MCF 10A (cell line): ENCODE measurements around the gene CCDC158. TPM values are rescaled to one million over a fixed set of nuclear protein-coding genes. Genes with fewer than 3 reads are reported as not detected.

ENCODE experiments used
- BruUV-seq: library from RNA; stranded (reverse); fragments of 400-500 nt; replicated peaks from 2 replicates; lab custom pipeline; 2021; lab: Mats Ljungman, UMichigan
- CTCF ChIA-PET: fragments of 300-600 bp; sonication (Branson Sonifier 250); formaldehyde crosslinking; extraction: SDS; loops from one replicate; lab custom pipeline; 2021; ENCODE audit warnings: antibody characterized with exemption, inconsistent platforms; lab: Yijun Ruan, JAX
- POLR2A ChIA-PET: fragments of 300-600, 350-650 bp; sonication (Branson Sonifier 250); formaldehyde crosslinking; extraction: SDS; loops from one replicate; lab custom pipeline; 2020; ENCODE audit warnings: antibody characterized with exemption, inconsistent platforms; lab: Yijun Ruan, JAX
- DNase-seq: peaks from one replicate; pipeline ENCODE4 v3.0.0-alpha.2; 2018; ENCODE audit not compliant: unreplicated experiment
- H3K27ac Mint-ChIP-seq: one replicate; pipeline ENCODE4 v1.8.0; 2022; ENCODE audit warnings: mild to moderate bottlenecking, low read depth, mixed read lengths; ENCODE audit not compliant: unreplicated experiment
- H3K27me3 Mint-ChIP-seq: one replicate; pipeline ENCODE4 v1.8.0; 2022; ENCODE audit warnings: mixed read lengths; ENCODE audit not compliant: insufficient read depth, unreplicated experiment
- H3K36me3 Mint-ChIP-seq: one replicate; pipeline ENCODE4 v1.8.0; 2022; ENCODE audit warnings: mild to moderate bottlenecking, moderate library complexity, mixed read lengths; ENCODE audit not compliant: insufficient read depth, unreplicated experiment
- H3K4me1 Mint-ChIP-seq: one replicate; pipeline ENCODE4 v1.8.0; 2022; ENCODE audit warnings: mixed read lengths; ENCODE audit not compliant: insufficient read depth, unreplicated experiment
- H3K4me3 Mint-ChIP-seq: one replicate; pipeline ENCODE4 v1.8.0; 2022; ENCODE audit warnings: mild to moderate bottlenecking, moderate library complexity, mixed read lengths; ENCODE audit not compliant: unreplicated experiment
- H3K9me3 Mint-ChIP-seq: one replicate; pipeline ENCODE4 v1.8.0; 2022; ENCODE audit warnings: mixed read lengths; ENCODE audit not compliant: unreplicated experiment
- CTCF ChIP-seq: fragments of 200-600 bp; IDR thresholded peaks from one replicate; pipeline ENCODE4 v1.8.0; 2022; ENCODE audit warnings: antibody characterized with exemption, mild to moderate bottlenecking; ENCODE audit not compliant: unreplicated experiment
- intact Hi-C: fragments of 100-400 bp; cut with micrococcal nuclease; formaldehyde crosslinking; loops from 2 replicates; pipeline ENCODE4 v1.14.1; 2022
- total RNA-seq: library from RNA; stranded (reverse); gene quantifications from 2 replicates; pipeline ENCODE4 v1.2.3, GENCODE V29; 2022

The CCDC158 gene
- total RNA-seq, 1 experiment from 2014 or later: not detected

- intact Hi-C loops: loop anchor here (10.0 kb wide), 1 partner anchor 605 kb away; no protein-coding TSS in a partner anchor
- CTCF ChIA-PET: interaction anchor here (0.5 to 1.0 kb wide), 4 partner anchors 9 to 65 kb away, joined by 3 to 4 read pairs (median 4); no protein-coding TSS in a partner anchor
- H3K27ac Mint-ChIP-seq: no peak overlapping the region
Observed at GRCh38 chr4:76439491-76439890, 18.6 kb upstream of the CCDC158 start.

GRCh38 chr4:76435528-76436319, 14.8 kb upstream of the CCDC158 start:
- H3K36me3 Mint-ChIP-seq: no peaks in the 10 kb centered on the region
- BruUV-seq: no TSS peak
- ChIA-PET POLR2A (interaction anchor here (0.8 to 8.4 kb wide), 28 partner anchors 9 to 721 kb away, joined by 3 to 76 read pairs (median 4); partner anchors contain the start of genes CCNG2, NUP54, SCARB2 and SEPTIN11), CTCF (interaction anchor here (0.6 to 9.9 kb wide), 15 partner anchors 9 to 325 kb away, joined by 3 to 294 read pairs (median 3); no protein-coding TSS in a partner anchor)
- intact Hi-C loops: loop anchor here (10.0 kb wide), 1 partner anchor 609 kb away; no protein-coding TSS in a partner anchor
- no peaks in the 10 kb centered on the region for H3K9me3 Mint-ChIP-seq
- TF ChIP-seq CTCF: no peak
- peak overlapping the region; percentile 44 for H3K27ac Mint-ChIP-seq
- no peak for DNase-seq
- peak overlapping the region; percentile 65 for H3K4me3 Mint-ChIP-seq
- no peaks in the 10 kb centered on the region for H3K27me3 Mint-ChIP-seq
- peaks cover 21% of the 10 kb centered on the region for H3K4me1 Mint-ChIP-seq

More at GRCh38 chr4:76439491-76439890, 18.6 kb upstream of the CCDC158 start:
- BruUV-seq: no TSS peak
- no peak overlapping the region for H3K4me3 Mint-ChIP-seq
- peaks cover 7% of the 10 kb centered on the region for H3K36me3 Mint-ChIP-seq
- no peaks in the 10 kb centered on the region for H3K9me3 Mint-ChIP-seq
- no peaks in the 10 kb centered on the region for H3K27me3 Mint-ChIP-seq
- POLR2A ChIA-PET: no interaction called here
- TF ChIP-seq CTCF: no peak
- DNase-seq: no peak
- peaks cover 15% of the 10 kb centered on the region for H3K4me1 Mint-ChIP-seq

- no peak for TF ChIP-seq CTCF
- intact Hi-C loops: loop anchor here (5.0 to 10.0 kb wide), 2 partner anchors 312 to 610 kb away; no protein-coding TSS in a partner anchor
- DNase-seq: peak; percentile 71
- Mint-ChIP-seq H3K9me3 (no peaks in the 10 kb centered on the region), H3K27ac (peak within 1 kb of the TSS; percentile 44), H3K4me3 (peak within 1 kb of the TSS; percentile 65), H3K27me3 (no peaks in the 10 kb centered on the region), H3K4me1 (peaks cover 21% of the 10 kb centered on the region), H3K36me3 (no peaks in the 10 kb centered on the region)
- ChIA-PET CTCF (interaction anchor here (0.6 to 9.9 kb wide), 11 partner anchors 12 to 325 kb away, joined by 3 to 294 read pairs (median 3); no protein-coding TSS in a partner anchor), POLR2A (interaction anchor here (0.7 to 8.4 kb wide), 27 partner anchors 10 to 722 kb away, joined by 3 to 76 read pairs (median 4); partner anchors contain the start of genes CCNG2, NUP54, SCARB2 and SEPTIN11)
- BruUV-seq: no TSS peak
Observed at GRCh38 chr4:76434901-76435527, 14.1 kb upstream of the CCDC158 start, which contains the start of gene SHROOM3. Gene SHROOM3 (plus strand): TSS chr4:76435229. CDS start chr4:76436053, 824 bp downstream.
